Fibroblast of skin of right quadriceps (primary cell): Measurements from ENCODE around the gene TGM3.

Experiments used
- DNase-seq: peaks from one replicate; pipeline ENCODE4 v3.0.0-alpha.2; 2013

Gene TGM3

GRCh38 chr20:2312876-2313275 is 17.1 kb downstream of the TGM3 start:
- DNase-seq, result no peak

GRCh38 chr20:2313316-2313715 is 17.5 kb downstream of the TGM3 start:
- DNase-seq, result no peak

GRCh38 chr20:2314759-2315439 is 19.1 kb downstream of the TGM3 start:
- peak; percentile 84 for DNase-seq

GRCh38 chr20:2315440-2315778 is 19.6 kb downstream of the TGM3 start:
- no peak for DNase-seq

GRCh38 chr20:2316847-2317495 is 21.2 kb downstream of the TGM3 start:
- DNase-seq, result no peak

- DNase-seq, result no peak
Measured at GRCh38 chr20:2320813-2321658, 25.2 kb downstream of the TGM3 start.

GRCh38 chr20:2323051-2323450 is 27.2 kb downstream of the TGM3 start:
- no peak for DNase-seq

- DNase-seq, result no peak
Measured at GRCh38 chr20:2326046-2326445, 30.2 kb downstream of the TGM3 start.

GRCh38 chr20:2327620-2328555 is 32.1 kb downstream of the TGM3 start:
- DNase-seq, result no peak

- no peak for DNase-seq
Measured at GRCh38 chr20:2329286-2329685, 33.5 kb downstream of the TGM3 start.

- no peak for DNase-seq
Measured at GRCh38 chr20:2330090-2330695, 34.4 kb downstream of the TGM3 start.

- DNase-seq, result no peak
Measured at GRCh38 chr20:2331106-2331505, 35.3 kb downstream of the TGM3 start.

- no peak for DNase-seq
Measured at GRCh38 chr20:2331901-2332565, 36.2 kb downstream of the TGM3 start.

- DNase-seq, result no peak
Measured at GRCh38 chr20:2332711-2333110, 36.9 kb downstream of the TGM3 start.

- no peak for DNase-seq
Measured at GRCh38 chr20:2333821-2334220, 38.0 kb downstream of the TGM3 start.

- DNase-seq, result no peak
Measured at GRCh38 chr20:2335096-2335870, 39.5 kb downstream of the TGM3 start.

GRCh38 chr20:2336471-2336870 is 40.7 kb downstream of the TGM3 start:
- DNase-seq, result no peak

GRCh38 chr20:2337142-2337541 is 41.3 kb downstream of the TGM3 start:
- DNase-seq, result no peak

GRCh38 chr20:2338411-2339066 is 42.7 kb downstream of the TGM3 start:
- no peak for DNase-seq

GRCh38 chr20:2340136-2340535 is 44.3 kb downstream of the TGM3 start:
- no peak for DNase-seq
